GM12864 (cell line): ENCODE data around the gene MYL12B.

ENCODE experiments used
- DNase-seq: peaks from one replicate; pipeline ENCODE4 v3.0.0-alpha.2; 2011; ENCODE audit warnings: low read depth
- H3K4me3 ChIP-seq: 2 replicates; pipeline ENCODE4 v1.5.1; 2011; ENCODE audit warnings: mild to moderate bottlenecking, low read depth, low read length, control low read depth
- CTCF ChIP-seq: IDR thresholded peaks from 2 replicates; pipeline ENCODE4 v1.5.1; 2011; ENCODE audit warnings: low read depth, mild to moderate bottlenecking, moderate library complexity, low read length, control low read depth, inconsistent platforms; ENCODE audit errors: missing control alignments

Gene MYL12B

GRCh38 chr18:3254725-3255124, 7.2 kb upstream of the MYL12B start:
- no peak for DNase-seq
- no peak overlapping the region for H3K4me3 ChIP-seq
- no peak for TF ChIP-seq CTCF

DNA sequence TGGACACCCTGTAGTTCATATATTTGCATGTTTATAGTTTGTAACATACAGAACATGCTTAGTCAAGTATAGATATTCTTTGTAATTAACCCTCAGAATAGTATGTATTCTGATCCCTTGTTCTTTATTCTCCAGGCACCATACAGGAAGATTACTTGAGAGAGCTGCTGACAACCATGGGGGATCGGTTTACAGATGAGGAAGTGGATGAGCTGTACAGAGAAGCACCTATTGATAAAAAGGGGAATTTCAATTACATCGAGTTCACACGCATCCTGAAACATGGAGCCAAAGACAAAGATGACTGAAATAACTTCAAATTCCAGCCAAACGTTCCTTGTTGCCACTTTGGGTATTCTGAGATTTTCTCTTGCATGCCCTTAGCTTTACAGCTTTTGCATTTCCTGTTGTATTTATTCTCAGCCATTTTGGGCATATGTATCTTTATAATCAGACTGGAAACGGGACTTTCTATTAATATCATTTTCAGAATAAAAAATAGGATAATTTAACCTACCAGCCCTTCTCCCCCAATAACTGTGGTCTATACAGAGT, 6.2 kb upstream of the MYL12B start:
- H3K4me3 ChIP-seq: no peak overlapping the region
- no peak for TF ChIP-seq CTCF
- DNase-seq: no peak

GRCh38 chr18:3256693-3257626, 5.0 kb upstream of the MYL12B start:
- H3K4me3 ChIP-seq: no peak overlapping the region
- TF ChIP-seq CTCF: no peak
- no peak for DNase-seq

DNA sequence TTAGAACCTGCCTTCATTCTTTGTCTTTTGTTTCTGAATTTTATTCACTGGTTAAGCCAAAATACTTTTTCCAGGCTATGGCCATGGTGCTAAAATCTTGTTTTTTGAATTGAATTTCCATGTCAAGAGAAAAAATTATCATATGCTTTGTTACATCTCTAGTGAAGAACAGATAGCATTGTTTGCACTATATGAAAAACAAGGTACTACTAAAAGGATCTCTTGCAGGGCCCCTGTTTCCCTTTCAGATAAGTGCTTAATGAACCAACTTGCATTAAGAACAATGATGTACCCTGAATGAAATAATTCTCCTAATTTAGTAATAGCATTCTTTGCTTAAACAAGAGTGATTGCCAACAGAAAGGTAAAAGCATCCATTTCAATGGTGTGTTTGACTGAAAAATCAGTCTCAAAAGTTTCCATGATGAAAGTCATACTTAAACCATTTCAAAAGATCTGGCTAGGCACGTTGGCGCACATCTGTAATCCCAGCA, 4.3 kb upstream of the MYL12B start:
- no peak overlapping the region for H3K4me3 ChIP-seq
- no peak for DNase-seq
- TF ChIP-seq CTCF: no peak

GRCh38 chr18:3260995-3261372, 949 bp upstream of the MYL12B start:
- no peak for TF ChIP-seq CTCF
- H3K4me3 ChIP-seq: peak overlapping the region; percentile 95
- DNase-seq: no peak

DNA sequence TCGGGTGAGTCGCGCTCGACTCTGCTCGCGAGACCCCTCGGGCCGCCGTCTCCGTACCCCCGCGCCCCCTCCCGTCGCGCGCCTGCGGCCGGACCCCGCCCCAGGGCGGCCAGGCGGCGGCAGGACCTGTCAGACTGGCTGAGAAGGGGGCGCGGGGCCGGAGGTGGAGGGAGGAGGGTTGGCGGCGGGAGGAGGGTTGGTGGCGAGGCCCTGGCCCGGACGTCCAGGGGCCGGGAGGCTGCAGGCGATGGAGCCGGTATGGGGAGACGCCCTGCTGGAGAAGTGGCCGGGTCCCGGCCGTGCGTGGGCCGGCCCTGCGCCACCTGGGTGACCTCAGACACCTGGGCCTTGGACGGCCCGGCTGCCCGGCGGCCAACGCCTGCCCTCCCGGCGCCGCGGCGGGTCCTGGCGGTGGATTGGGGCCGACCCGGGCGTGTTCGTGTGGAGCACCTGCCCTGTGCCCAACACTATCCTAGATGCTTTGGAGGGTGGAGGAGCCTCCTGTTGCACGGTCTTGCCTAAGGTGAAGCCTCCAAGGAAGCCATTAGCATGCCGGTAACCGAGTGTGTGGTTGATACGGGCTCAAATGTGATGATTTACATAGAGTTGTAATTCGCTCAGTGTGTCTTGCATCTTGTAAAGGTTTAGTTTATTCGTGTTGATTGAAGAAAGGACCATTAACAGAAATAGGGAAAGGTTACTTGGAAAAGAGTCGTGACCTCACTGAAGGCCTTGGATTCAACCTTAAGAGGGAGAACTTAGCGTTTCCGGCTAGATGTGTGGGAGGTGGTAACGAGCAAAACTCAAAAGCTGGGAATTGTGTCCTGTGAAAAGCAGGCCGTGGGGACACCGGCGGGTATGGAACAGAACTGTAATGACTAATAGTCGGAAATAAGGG, 550 bp downstream of the MYL12B start:
- DNase-seq: no peak
- H3K4me3 ChIP-seq: peak overlapping the region; percentile 95
- TF ChIP-seq CTCF: peak; percentile 2
